T-helper 9 cell (primary cell): Measurements from ENCODE around the gene FGFRL1.
"Not testable (repeated sequence)": the region's sequence is repeated elsewhere in the genome, so short reads cannot be mapped to it uniquely, and the experiment has no call there.

ENCODE experiments used
- DNase-seq: peaks from one replicate; pipeline ENCODE4 v3.0.0-alpha.2; 2020

Gene FGFRL1

DNA sequence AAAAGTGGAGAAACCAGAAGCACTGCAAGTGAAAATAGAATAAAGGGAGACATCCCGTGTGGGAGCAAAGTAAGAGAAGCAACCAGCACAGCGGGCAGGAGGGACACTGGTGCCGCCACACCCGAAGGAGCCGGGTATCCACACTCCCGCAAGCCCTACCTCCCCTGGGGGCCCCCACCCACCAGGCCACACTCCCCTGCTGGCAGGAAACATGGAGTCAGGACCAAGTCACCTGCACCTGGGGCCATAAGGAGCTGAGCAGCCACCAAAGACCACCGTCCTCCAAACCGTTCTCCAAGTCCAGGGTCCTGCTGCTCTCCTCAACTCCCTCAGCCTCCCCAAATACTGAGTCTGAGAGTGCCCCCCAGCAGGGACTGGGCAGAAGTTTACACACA lies 30.5 kb downstream of the FGFRL1 start:
- DNase-seq, result no peak

DNA sequence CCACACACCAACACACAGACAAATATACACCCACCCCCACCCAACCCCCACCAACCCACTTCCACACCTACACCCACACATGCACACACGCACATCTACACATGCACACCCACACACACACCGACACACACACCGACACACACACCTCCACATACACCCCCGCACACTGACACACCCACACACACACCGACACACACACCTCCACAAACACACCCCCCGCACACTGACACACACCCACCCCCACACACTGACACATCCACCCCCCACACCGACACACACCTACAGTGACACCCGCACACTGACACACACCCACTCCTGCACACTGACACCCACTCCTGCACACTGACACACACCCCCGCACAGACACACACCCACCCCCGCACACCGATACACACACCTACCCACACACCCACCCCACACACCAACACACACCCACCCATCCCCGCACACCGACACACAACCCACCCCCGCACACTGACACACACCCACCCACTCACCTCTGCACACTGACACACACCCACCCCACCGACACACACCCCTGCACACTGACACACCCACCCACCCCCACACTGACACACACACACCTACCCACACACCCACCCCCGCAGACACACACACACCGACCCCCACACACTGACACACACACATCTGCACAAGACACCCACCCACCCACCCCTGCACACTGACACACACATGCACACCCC lies 31.1 kb downstream of the FGFRL1 start:
- no peak for DNase-seq

DNA sequence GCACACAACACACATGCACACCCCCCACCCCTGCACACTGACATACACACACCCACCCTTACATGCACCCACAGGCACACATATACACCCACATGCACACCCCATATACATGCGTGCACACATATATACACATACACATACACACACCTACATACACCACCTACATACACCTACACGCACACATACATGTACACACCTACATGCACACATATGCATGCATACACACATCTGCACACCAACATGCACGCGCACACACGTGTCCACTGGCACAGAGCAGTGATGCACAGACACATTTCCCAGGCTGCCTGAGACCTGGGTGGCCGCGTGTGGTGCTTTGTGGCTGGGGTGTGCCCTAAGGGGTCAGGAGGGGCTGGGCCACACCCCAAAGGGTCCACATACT lies 31.7 kb downstream of the FGFRL1 start:
- DNase-seq, result no peak

DNA sequence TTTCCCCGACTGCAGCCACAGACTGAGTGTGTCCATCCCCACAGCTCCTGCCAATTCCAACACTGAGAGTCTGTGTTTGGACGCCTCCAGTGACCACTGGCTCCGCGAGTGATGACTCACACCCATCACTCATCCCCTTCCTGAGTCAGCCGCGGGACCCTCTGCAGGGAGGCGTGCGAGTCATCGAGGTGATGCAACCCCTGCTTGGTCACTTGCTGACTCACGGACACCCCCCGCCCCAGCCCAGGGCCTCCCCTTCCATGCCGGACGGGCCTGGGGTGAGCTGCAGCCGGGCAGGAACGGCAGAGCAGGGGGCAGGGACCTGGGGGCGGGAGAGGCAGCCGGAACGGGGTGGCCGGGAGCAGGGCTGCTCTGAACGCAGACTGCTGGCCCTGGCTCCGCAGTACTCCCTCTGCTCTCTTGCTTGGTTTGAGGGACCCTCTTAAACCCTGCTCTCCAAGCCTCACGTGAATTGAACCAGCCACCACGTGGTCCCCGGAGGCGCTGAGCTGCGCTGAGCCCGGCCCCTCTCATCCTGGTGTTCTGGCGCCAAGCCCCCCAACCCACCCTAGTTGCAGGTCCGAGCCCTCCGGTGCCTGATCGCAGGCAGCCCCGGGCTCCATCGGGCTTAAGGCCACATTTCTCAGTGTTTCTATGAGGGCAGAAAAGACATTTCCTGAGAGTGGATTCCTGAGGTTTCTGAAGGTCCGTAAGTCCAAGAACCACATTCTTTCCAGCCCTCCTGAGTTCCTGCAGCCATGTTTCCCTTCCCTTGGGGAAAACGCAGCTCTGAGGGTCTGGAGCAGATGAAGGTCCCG lies 32.4 kb downstream of the FGFRL1 start:
- DNase-seq, result no peak

DNA sequence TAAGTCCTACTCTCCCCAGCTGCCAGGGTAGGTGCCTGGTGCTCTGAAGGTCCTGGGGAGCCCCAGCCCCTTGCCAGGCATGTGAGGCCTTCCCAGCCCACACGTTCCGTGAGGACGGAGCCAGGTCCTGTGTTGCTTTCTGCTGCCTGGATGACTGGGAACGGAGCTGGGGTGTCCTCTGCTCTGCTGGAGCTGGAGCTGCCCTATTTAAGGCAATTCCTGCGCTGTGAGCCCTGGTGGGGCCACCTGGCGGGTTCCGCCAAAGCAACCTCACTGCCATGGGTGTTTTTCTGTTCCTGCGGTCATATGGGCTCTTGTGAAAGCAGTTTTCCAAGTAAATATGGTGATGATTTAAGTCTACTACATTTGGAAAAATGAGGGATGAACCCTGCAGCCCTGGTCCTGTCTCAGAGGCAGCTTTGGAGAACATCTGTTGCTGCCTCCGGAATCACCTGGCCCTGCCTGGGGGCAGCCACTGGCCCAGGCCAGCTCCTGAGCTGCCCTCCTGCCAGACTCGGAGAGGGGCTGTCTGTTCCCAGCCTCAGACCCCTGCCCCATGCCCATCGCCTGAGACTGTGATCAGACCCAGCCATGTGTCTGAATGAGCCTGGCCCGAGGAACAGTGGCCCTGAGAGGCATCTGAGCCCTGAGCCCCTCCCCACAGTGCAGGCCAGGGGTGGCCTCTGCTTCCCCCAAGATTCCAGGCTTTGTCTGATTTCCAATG lies 33.2 kb downstream of the FGFRL1 start:
- DNase-seq, result no peak

DNA sequence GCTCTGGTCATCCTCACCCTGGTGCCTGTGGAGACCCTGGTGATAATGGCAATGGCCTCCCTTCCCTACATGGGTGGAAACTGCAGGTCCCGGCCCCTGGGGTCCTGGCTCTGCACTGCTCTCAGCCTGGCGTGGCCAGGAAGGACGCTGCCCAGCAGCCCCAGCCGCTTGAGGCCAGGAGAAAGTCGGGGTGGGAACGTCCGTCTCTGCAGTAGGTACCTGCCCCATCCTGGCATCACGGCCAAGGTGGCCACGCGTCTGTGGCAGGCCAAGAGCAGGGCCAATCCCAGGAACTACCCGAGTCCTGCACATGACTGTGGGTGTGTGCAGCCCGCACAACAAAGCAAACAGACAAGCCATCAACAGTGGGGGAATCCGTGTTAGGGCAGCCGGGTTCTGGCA lies 33.8 kb downstream of the FGFRL1 start:
- no peak for DNase-seq

DNA sequence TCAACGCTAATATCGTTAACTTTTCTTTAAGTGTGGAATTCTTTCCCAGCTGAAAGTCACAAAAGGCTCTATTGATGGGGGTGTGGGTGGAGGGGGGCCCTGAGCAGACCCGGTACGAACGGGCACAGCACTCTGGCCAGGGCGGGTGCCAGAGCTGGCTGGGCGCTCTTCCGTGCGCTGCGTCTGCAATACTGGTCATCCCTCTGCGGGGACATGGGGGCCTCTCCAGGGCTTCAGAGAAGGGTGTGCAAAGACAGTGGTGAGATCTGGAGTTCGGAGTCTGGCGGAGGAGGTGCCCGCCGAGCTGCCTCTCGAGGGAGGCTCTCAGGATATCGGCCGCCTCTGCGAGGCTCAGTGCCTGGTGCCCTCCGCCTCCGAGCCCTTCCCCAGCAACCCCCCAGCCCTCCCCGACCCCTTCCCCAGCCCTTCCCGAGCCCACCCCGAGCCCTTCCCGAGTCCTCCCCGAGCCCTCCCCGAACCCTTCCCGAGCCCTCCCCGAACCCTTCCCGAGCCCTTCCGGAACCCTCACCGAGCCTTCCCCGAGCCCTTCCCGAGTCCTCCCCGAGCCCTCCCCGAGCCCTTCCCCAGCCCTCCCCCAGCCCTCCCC lies 34.3 kb downstream of the FGFRL1 start:
- DNase-seq, result no peak

DNA sequence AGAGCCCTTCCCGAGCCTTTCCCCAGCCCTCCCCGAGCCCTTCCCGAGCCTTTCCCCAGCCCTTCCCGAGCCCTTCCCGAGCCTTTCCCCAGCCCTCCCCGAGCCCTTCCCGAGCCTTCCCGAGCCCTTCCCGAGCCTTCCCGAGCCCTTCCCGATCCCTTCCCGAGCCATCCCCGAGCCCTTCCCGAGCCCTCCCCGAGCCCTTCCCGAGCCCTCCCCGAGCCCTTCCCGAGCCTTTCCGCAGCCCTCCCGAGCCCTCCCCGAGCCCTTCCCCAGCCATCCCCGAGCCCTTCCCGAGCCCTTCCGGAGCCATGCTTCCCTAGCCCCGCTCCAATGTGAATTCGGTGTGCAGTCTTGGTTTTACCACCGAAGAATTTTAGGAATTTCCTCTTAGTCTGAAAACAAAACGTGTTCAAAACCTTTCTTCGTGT lies 35.2 kb downstream of the FGFRL1 start:
- not testable (repeated sequence) for DNase-seq

DNA sequence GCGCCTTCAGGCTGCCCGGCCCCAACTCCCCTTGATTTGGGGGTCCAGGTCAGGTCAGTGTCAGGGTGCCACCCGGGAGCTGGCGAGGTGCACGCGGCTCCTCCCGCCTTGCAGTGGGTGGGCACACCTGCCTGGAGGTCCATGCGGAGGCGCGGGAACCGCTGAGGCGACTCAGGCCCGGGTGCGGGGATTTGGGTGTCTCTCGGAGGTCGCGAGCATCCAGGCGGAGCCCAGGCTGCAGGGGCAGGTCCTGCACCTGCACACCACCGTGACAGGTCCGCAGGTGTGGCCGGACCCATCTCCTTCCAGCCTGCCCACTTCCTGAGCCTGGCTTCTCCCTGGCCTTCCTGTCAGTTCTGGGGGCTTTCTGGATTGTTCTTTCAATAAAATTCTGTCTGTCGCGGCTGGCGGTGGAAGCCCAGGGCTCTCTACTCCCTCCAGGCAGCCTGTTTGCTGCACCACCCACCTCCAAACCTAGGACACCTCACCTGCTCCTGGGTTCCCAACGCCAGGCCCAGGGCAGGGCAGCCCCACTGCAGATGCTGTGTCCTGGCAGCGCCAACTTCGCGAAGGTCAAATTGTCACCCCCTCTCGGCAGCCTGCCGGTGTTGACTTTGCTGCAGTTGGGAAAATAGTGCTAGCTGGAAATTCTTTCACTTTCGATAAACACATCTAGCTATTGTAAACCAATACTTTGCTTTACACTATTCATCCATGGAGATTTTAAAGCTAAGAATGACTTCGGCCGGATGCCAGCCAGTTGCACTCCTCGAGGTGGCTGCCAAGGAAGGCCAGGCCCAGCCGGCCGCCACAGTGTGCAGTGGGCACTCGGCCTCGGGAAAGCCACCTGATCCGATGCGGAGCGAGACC lies 35.9 kb downstream of the FGFRL1 start:
- no peak for DNase-seq

DNA sequence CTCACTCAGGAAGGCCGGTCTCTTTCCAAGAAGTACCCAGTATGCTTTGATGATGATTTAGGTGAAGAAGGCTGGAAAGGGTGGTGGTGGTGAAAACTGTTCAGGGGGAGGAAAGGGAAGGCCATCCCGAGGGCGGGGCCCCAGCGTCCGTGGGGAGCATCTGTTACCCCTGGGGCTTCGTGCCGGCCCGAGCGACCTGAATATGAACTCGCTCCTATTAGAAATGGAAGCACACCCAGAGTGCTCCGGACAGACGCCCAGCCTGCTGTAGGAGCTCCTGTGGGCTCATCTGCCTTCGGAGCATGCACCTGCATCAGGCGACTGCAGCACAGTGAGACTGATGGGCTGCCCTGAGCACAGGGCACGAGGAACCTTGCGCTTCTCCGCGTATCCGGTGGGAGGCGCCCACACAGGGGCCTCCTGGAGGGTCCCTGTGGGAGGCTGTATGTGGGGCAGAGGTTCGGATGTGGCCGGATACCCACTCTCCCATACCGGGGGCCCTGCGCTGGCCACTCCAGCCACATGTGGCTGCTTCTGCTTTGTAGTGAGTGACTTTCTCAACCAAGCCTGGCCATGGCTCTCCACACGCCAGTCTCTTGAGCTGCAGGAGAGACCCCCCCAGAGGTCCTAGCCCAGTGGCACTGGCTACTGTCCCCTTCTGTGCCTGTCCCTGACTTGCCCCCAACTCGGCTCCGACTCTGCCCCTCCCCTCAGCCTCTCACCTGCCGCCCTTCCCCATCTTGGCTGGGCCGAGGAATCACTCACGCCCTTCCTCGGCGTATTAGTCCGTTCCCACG lies 36.7 kb downstream of the FGFRL1 start:
- no peak for DNase-seq

DNA sequence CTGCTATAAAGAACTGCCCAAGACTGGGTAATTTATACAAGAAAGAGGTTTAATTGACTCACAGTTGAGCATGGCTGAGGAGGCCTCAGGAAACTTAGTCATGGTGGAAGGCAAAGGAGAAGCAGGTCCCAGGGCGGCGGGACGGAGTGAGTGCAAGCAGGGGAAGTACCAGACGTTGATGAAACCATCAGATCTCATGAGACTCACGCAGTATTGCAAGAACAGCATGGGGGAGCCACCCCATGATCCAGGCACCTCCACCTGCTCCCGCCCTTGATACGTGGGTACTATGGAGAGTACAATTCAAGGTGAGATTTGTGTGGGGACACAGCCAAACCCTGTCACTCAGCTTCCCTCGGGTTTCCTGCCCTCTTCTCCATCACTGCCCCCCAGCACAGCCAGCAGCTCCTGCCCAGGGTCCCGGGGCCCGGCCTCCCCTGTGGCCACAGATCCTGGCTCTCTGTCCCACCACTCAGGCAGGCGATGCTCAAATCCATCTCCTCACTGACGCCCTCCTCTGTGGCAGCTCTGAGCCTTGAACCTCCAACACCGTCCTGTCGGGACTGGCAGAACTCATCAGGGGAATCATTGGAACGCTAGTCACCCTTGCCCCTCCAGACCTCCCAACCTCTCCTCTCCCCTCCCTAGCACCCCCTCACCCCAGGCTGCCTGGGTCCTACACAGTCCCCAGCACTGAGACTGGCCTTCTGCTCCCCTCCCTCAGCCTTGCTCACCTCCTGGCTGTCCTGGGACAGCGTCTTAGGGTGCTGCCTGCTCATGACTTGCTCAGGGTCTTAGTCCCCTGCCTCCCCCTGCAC lies 37.6 kb downstream of the FGFRL1 start:
- no peak for DNase-seq

DNA sequence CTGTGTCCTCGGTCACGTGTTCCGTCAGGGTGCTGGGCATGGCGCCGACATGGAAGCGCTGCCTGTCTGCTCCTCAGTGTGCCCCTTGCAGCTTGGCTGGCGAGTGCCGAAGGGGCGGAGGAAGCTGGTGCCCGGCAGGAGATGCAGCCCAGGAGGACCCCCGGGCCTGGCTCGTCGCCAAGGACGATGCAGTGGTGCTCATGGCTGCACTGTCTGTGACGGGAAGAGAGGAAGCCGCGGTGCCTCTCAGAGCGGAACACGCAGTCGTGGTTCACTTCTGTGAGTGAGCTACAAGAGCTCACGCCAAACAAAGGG lies 38.1 kb downstream of the FGFRL1 start:
- no peak for DNase-seq

DNA sequence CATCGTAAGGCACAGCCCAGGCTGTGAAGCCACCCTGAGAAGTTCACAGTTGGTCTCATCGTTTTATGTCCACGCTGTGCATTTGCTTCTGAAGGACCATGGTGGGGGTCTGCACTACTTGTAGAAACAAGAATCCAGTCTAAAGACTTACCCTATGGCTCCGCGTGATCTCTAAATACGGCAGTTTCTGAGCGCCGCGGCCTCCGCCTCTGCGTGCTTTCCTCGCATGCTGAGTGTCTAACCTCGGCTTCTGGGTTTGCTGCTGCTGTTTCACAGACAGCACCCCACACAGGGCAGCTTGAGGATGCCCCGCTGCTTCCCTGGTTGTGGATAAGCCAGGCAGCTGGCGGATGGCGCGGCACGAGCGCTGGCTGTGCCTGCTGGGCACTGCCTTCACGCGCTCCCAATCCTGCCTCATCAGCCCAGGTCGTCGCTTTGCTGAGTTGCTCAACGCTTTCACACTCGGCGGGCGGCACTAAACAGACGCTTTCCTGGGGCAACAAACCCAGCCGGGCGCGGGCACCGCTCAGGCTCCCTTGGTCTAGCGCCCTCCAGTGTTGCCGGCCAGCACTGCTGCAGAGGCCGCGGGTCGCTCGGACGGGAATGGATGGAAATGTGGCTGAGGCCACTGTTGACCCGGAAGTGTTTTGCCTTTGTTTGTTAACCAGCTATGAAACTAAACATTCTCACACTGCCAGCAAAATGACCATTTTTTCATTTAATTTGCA lies 39.2 kb downstream of the FGFRL1 start:
- no peak for DNase-seq

DNA sequence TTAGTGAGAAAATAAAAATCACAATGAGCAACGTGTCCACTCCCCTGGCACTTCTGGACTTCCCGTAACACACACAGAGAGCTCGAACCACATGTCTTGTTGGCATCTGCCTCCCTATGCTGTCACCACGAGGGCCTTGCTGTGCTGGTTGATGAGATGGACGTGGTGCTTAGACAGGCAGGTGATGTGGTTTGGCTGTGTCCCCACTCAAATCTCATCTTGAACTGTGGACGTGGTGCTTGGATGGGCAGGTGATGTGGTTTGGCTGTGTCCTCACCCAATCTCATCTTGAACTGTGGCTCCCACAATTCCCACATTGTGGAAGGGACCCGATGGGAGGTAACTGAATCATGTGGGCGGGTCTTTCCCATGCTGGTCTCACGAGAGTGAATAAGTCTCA lies 40.0 kb downstream of the FGFRL1 start:
- DNase-seq, result no peak

DNA sequence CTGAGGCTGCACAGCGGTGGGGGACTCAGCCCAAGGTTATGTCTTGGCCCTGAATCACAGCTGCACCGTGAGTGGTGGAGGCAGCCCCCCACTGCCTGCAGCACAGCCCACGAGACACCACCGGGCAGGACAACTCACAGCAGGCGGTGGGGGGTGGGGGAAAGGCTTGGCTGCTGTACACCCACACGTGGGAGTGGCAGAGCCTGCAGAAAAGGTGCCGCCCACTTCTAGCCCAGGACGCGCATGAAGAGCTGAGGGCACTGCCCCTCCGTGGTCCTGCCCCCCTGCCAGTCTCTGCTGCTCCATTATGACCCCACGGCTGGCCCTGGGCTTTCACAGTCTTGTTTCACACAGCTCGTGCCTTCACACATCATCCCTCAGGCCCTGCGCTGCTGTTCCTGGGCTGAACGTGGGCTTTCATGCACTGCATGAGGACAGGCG lies 40.8 kb downstream of the FGFRL1 start:
- no peak for DNase-seq

DNA sequence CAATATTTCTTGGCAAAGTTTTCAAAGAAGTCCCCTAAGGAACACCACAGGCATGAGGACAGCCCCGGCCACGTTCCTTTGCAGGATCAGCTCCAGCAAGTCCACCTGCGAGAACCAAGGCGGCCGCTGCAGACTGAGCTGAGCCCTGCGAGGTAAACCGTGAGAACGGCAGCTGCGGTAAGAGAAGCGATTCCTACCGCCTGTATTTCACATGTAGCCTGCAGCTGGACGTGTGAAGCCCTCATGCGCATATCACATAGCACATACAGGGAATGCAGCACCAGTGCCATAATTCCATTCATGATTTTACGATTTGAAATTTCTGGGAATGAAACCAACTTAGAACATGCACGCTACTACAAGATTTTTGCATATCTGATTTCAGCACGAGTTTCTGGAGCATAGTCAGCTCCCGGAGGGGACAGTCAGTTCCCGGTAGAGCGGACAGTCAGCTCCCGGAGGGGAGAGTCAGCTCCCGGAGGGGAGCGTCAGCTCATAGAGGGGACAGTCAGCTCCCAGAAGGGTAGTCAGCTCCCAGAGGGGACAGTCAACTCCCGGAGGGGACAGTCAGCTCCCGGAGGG lies 41.7 kb downstream of the FGFRL1 start:
- DNase-seq, result no peak

DNA sequence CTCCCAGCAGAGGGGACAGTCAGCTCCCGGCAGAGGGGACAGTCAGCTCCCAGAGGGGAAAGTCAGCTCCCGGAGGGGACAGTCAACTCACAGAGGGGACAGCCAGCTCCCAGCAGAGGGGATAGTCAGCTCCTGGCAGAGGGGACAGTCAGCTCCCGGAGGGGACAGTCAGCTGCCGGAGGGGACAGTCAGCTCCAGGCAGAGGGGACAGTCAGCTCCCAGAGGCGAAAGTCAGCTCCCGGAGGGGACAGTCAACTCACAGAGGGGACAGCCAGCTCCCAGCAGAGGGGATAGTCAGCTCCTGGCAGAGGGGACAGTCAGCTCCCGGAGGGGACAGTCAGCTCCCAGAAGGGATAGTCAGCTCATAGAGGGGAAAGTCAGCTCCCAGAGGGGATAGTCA lies 42.5 kb downstream of the FGFRL1 start:
- DNase-seq, result not testable (repeated sequence)

DNA sequence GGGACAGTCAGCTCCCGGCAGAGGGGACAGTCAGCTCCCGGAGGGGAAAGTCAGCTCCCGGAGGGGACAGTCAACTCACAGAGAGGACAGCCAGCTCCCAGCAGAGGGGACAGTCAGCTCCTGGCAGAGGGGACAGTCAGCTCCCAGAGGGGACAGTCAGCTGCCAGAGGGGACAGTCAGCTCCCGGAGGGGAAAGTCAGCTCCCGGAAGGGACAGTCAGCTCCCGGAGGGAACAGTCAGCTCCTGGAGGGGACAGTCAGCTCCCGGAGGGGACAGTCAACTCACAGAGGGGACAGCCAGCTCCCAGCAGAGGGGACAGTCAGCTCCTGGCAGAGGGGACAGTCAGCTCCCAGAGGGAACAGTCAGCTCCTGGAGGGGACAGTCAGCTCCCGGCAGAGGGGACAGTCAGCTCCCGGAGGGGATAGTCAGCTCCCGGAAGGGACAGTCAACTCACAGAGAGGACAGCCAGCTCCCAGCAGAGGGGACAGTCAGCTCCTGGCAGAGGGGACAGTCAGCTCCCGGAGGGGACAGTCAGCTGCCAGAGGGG lies 43.3 kb downstream of the FGFRL1 start:
- not testable (repeated sequence) for DNase-seq

DNA sequence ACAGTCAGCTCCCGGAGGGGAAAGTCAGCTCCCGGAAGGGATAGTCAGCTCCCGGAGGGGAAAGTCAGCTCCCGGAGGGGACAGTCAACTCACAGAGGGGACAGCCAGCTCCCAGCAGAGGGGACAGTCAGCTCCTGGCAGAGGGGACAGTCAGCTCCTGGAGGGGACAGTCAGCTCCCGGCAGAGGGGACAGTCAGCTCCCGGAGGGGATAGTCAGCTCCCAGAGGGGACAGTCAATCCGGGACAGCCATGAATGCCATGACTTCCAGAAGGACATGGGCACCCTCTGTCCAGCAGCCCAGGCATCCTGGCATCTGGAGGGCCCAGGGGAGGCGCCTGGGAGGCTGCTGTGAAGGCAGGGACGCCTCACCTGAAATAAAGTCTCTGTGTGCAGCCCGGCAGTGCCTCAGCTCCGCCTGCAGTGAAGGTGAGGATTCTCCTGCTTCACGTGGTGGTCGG lies 43.8 kb downstream of the FGFRL1 start:
- not testable (repeated sequence) for DNase-seq
